ENCODE results near the gene FAM210A. TPM values are rescaled to one million over a fixed set of nuclear protein-coding genes. Genes with fewer than 3 reads are reported as not detected.
A peak's percentile ranks its signal among the peaks of the same experiment; 100 is the strongest.

The FAM210A gene
- total and polyA plus RNA-seq, 9 of the 15 experiments (the other 6 are each of a cell fraction or from before 2014, with no cell fraction given), result 8.3 to 41.7 (median 19.1) TPM

GRCh38 chr18:13726232-13726971 is at the start of gene FAM210A, which contains the start of gene RNMT (continued):
- TF ChIP-seq CLOCK (CRISPR knock-in tag; IDR thresholded peaks at IDR 0.05; ENCODE audit: borderline replicate concordance) (peak; percentile 48; the same call in 1 of the 2 replicates), ZNF57 (CRISPR knock-in tag; IDR thresholded peaks at IDR 0.05) (no peak), NR4A1 (CRISPR knock-in tag; IDR thresholded peaks at IDR 0.05) (no peak), NR4A1 (tag; IDR thresholded peaks at IDR 0.05) (no peak), NONO (IDR thresholded peaks at IDR 0.05; ENCODE audit: low read depth in 2 of 2, low read length in 1 of 2) (0 out of 4 replicates have a peak, but pooled peaks of 1 of the 2 experiments have one; percentile 35), SLC30A9 (CRISPR knock-in tag; IDR thresholded peaks at IDR 0.05) (no peak), MNT (conservative IDR thresholded peaks at IDR 0.05) (peak; percentile 99 to 100), GATAD2B (IDR thresholded peaks at IDR 0.05; ENCODE audit: borderline replicate concordance) (0 out of 2 replicates have a peak, but pooled peaks have one; percentile 40), ZC3H4 (CRISPR knock-in tag; IDR thresholded peaks at IDR 0.05; ENCODE audit: borderline replicate concordance) (no peak), ETV5 (CRISPR knock-in tag; IDR thresholded peaks at IDR 0.05; ENCODE audit: low read depth) (peak; percentile 93), ZNF143 (CRISPR knock-in tag; IDR thresholded peaks at IDR 0.05) (peak; percentile 92), ZNF668 (CRISPR knock-in tag; IDR thresholded peaks at IDR 0.05) (no peak), ELF2 (CRISPR knock-in tag; IDR thresholded peaks at IDR 0.05) (peak; percentile 89), SOX6 (IDR thresholded peaks at IDR 0.05) (peak; percentile 41; the same call in 1 of the 2 replicates), RNF2 (IDR thresholded peaks at IDR 0.05) (peak; percentile 65; the same call in 1 of the 2 replicates), EGR1 (conservative IDR thresholded peaks at IDR 0.05) (peak; percentile 79), JUN (IDR thresholded peaks at IDR 0.05; ENCODE audit: borderline replicate concordance, low read depth, low read length) (peak; percentile 94), JUN (CRISPR knock-in tag; IDR thresholded peaks at IDR 0.05; ENCODE audit: borderline replicate concordance) (no peak), ETS2 (tag; IDR thresholded peaks at IDR 0.05; ENCODE audit: borderline replicate concordance, poor library complexity, severe bottlenecking) (no peak)
- TF ChIP-seq, protein P1, sequence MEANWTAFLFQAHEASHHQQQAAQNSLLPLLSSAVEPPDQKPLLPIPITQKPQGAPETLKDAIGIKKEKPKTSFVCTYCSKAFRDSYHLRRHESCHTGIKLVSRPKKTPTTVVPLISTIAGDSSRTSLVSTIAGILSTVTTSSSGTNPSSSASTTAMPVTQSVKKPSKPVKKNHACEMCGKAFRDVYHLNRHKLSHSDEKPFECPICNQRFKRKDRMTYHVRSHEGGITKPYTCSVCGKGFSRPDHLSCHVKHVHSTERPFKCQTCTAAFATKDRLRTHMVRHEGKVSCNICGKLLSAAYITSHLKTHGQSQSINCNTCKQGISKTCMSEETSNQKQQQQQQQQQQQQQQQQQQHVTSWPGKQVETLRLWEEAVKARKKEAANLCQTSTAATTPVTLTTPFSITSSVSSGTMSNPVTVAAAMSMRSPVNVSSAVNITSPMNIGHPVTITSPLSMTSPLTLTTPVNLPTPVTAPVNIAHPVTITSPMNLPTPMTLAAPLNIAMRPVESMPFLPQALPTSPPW (CRISPR knock-in tag; IDR thresholded peaks at IDR 0.05), result peak; percentile 25; the same call in 1 of the 2 replicates
- TF ChIP-seq, protein P2, sequence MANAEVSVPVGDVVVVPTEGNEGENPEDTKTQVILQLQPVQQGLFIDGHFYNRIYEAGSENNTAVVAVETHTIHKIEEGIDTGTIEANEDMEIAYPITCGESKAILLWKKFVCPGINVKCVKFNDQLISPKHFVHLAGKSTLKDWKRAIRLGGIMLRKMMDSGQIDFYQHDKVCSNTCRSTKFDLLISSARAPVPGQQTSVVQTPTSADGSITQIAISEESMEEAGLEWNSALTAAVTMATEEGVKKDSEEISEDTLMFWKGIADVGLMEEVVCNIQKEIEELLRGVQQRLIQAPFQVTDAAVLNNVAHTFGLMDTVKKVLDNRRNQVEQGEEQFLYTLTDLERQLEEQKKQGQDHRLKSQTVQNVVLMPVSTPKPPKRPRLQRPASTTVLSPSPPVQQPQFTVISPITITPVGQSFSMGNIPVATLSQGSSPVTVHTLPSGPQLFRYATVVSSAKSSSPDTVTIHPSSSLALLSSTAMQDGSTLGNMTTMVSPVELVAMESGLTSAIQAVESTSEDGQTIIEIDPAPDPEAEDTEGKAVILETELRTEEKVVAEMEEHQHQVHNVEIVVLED (CRISPR knock-in tag; IDR thresholded peaks at IDR 0.05), result peak; percentile 92

All from K562 (cell line).